Astrocyte of the spinal cord (primary cell): Measurements from ENCODE around the gene CRK.
A peak's percentile ranks its signal among the peaks of the same experiment; 100 is the strongest.
"Not testable (repeated sequence)": the region's sequence is repeated elsewhere in the genome, so short reads cannot be mapped to it uniquely, and the experiment has no call there.

Experiments
- DNase-seq: peaks from one replicate; pipeline ENCODE4 v3.0.0; 2011; ENCODE audit warnings: low read depth, low spot score
- H3K4me3 ChIP-seq: 2 replicates; pipeline ENCODE4 v1.5.1; 2011; ENCODE audit warnings: low read depth, mild to moderate bottlenecking, low read length, moderate library complexity
- in situ Hi-C: cut with HindIII; loops from 2 replicates; pipeline ENCODE4 v1.10.0; 2017; ENCODE audit warnings: low sequenced_read_pairs
- TF ChIP-seq, protein P1 (sequence below): IDR thresholded peaks from 2 replicates; pipeline ENCODE4 v1.5.1; 2012; ENCODE audit warnings: low read depth, mild to moderate bottlenecking, low read length, inconsistent platforms

CRK gene

DNA sequence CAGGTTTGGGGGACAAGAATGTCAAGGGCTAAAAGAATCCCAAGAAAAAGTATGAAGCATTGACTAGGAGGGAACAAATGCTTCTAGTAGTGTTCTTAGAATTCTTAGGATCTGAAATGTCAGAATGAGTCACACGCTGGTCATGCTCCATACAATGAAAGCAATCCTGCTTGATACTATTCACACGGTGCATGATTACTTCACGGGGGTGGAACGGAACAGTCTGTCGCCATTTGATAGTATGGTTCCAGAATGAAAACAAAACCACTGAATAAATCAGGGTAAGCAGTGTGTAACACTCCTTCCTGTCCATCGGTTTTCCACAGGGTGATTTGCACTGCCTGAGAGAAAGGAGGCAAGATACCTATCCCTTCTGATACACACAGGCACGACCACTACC is 33.1 kb downstream of the CRK start:
- in situ Hi-C loops: no loop called here
- peak; percentile 96 for DNase-seq
- TF ChIP-seq, protein P1, sequence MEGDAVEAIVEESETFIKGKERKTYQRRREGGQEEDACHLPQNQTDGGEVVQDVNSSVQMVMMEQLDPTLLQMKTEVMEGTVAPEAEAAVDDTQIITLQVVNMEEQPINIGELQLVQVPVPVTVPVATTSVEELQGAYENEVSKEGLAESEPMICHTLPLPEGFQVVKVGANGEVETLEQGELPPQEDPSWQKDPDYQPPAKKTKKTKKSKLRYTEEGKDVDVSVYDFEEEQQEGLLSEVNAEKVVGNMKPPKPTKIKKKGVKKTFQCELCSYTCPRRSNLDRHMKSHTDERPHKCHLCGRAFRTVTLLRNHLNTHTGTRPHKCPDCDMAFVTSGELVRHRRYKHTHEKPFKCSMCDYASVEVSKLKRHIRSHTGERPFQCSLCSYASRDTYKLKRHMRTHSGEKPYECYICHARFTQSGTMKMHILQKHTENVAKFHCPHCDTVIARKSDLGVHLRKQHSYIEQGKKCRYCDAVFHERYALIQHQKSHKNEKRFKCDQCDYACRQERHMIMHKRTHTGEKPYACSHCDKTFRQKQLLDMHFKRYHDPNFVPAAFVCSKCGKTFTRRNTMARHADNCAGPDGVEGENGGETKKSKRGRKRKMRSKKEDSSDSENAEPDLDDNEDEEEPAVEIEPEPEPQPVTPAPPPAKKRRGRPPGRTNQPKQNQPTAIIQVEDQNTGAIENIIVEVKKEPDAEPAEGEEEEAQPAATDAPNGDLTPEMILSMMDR: no peak
- no peak overlapping the region for H3K4me3 ChIP-seq

DNA sequence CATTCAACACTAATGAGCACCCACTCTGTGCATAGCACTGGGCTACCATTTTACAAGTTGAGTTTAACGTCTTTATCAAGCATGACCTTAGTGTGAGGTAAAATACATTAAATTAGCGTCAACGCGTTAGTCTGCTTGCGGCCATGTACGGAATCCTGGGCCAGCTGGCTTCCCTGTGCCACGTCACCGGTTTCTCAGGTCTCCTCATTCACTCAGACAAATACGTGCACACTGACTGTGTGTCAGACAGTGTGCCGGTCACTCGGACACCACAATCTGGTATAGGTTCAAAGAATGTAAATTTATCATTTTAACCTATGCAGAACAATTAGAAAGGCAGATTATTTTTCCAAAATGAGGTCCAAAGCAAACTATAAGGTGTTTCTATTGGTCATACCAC is 34.6 kb downstream of the CRK start:
- DNase-seq: no peak
- no peak overlapping the region for H3K4me3 ChIP-seq
- in situ Hi-C loops: no loop called here
- TF ChIP-seq, protein P1: no peak

GRCh38 chr17:1420981-1421380 is 35.1 kb downstream of the CRK start:
- TF ChIP-seq, protein P1: no peak
- H3K4me3 ChIP-seq: no peak overlapping the region
- no peak for DNase-seq
- in situ Hi-C loops: no loop called here

DNA sequence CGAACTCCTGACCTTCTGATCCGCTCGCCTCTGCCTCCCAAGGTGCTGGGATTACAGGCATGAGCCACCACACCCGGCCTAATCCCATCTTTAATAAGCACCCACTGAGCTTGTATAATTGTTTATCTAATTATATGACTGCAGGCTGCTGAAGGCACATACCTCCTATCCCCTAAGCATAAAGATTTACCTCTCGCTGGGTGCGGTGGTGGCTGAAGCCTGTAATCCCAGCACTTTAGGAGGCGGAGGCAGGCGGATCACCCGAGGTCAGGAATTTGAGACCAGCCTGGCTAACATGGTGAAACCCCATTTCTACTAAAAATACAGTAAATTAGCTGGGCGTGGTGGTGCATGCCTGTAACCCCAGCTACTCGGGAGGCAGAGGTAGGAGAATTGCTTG is 35.9 kb downstream of the CRK start:
- in situ Hi-C loops: no loop called here
- DNase-seq: no peak
- TF ChIP-seq, protein P1: no peak
- no peak overlapping the region for H3K4me3 ChIP-seq

DNA sequence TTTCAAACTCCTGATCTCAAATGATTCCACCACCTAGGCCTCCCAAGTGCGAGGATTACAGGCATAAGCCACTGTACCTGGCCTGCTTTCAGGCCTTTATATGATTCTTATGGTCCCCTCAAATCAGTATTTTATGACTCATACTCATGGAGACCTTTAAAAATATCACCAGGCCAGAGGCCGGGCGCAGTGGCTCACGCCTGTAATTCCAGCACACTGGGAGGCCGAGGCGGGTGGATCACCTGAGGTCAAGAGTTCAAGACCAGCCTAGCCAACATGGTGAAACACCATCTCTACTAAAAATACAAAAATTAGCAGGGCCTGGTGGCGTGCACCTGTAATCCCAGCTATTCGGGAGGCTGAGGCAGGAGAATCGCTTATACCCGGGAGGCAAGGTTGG is 37.6 kb downstream of the CRK start:
- DNase-seq, H3K4me3 ChIP-seq, in situ Hi-C loops: not testable (repeated sequence)

- in situ Hi-C loops: no loop called here
- DNase-seq: no peak
- TF ChIP-seq, protein P1: no peak
- H3K4me3 ChIP-seq: no peak overlapping the region
These were observed 39.6 kb downstream of the CRK start for GRCh38 chr17:1416414-1416813.

DNA sequence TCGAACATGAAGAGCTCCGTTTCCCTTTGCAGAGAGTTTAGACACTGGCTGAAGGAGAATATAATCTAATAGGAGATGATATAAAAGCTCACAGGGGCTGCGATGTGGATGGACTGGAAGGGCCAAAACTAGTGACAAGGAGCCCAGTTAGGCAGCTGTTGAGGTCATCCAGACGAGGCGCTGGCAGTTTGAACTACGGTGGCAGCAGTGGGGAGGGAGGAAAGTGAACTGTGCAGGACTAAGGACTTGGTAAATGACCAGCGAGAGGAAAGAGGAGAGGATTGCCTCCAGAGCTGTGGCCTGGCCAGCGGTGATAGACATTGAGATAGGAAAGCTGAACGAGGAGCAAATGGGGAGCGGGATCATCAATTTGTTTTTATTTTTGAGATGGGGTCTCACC is 41.4 kb downstream of the CRK start:
- TF ChIP-seq, protein P1: no peak
- H3K4me3 ChIP-seq: no peak overlapping the region
- no peak for DNase-seq
- in situ Hi-C loops: no loop called here
